IMR-90 (cell line): Measurements from ENCODE around the gene CAPN9. TPM values are rescaled to one million over a fixed set of nuclear protein-coding genes. Genes with fewer than 3 reads are reported as not detected.

ENCODE experiments used
- ATAC-seq: fragments of 200-7000 bp; cut with Tn5 transposase; 2 replicates; pipeline ENCODE4 v1.9.1; 2020; ENCODE audit warnings: low read depth, mild to moderate bottlenecking, moderate library complexity
- BruUV-seq: library from RNA; stranded (reverse); fragments of 400-500 nt; replicated peaks from 2 replicates; lab custom pipeline; 2021; lab: Mats Ljungman, UMichigan
- CTCF ChIA-PET: fragments of 300-600 bp; formaldehyde crosslinking; extraction: SDS; loops from one replicate; lab custom pipeline; 2021; ENCODE audit warnings: antibody characterized with exemption; lab: Yijun Ruan, JAX
- POLR2A ChIA-PET: fragments of 300-600 bp; sonication (Branson Sonifier 250); formaldehyde crosslinking; loops from one replicate; lab custom pipeline; 2022; ENCODE audit warnings: antibody characterized with exemption; ENCODE audit not compliant: unreplicated experiment; lab: Charles Lee
- DNase-seq: peaks from one replicate; pipeline ENCODE4 v3.0.0; 2013
- H2AFZ ChIP-seq: replicated peaks from 2 replicates; pipeline ENCODE3; 2013; ENCODE audit warnings: low read length, mild to moderate bottlenecking; ENCODE audit not compliant: poor library complexity
- H2AK5ac ChIP-seq: 2 replicates; pipeline ENCODE4 v1.6.1; 2013; ENCODE audit warnings: low read depth, low read length, inconsistent platforms
- H2AK9ac ChIP-seq: replicated peaks from 2 replicates; pipeline ENCODE3; 2013; ENCODE audit warnings: mild to moderate bottlenecking, low read depth, low read length, moderate library complexity; ENCODE audit not compliant: poor library complexity
- H2BK120ac ChIP-seq: 2 replicates; pipeline ENCODE4 v1.6.1; 2013; ENCODE audit warnings: low read depth, low read length, inconsistent platforms
- H2BK15ac ChIP-seq: 3 replicates; pipeline ENCODE4 v1.6.1; 2013; ENCODE audit warnings: low read depth, low read length, inconsistent platforms
- H2BK20ac ChIP-seq: 2 replicates; pipeline ENCODE4 v1.6.1; 2013; ENCODE audit warnings: low read depth, mild to moderate bottlenecking, inconsistent platforms, low read length, moderate library complexity
- H2BK5ac ChIP-seq: 2 replicates; pipeline ENCODE4 v1.6.1; 2013; ENCODE audit warnings: mild to moderate bottlenecking, low read depth, low read length, inconsistent platforms; ENCODE audit not compliant: poor library complexity, severe bottlenecking
- H3K14ac ChIP-seq: replicated peaks from 2 replicates; pipeline ENCODE4 v1.6.1; 2013; ENCODE audit warnings: low read depth, low read length, inconsistent platforms
- H3K18ac ChIP-seq: 2 replicates; pipeline ENCODE4 v1.6.1; 2013; ENCODE audit warnings: low read depth, low read length, control low read depth
- H3K23ac ChIP-seq: 2 replicates; pipeline ENCODE4 v1.6.1; 2013; ENCODE audit warnings: low read depth, low read length, inconsistent platforms
- H3K27ac ChIP-seq: 2 replicates; pipeline ENCODE4 v1.5.1; 2013; ENCODE audit warnings: mild to moderate bottlenecking, control low read depth, low read length; ENCODE audit not compliant: insufficient read depth
- H3K27me3 ChIP-seq: 2 replicates; pipeline ENCODE4 v1.6.1; 2013; ENCODE audit warnings: low read length; ENCODE audit not compliant: control insufficient read depth, insufficient read depth
- H3K36me3 ChIP-seq: 2 replicates; pipeline ENCODE4 v1.6.1; 2013; ENCODE audit warnings: low read length, mixed read lengths; ENCODE audit not compliant: control insufficient read depth, insufficient read depth
- H3K4ac ChIP-seq: 2 replicates; pipeline ENCODE4 v1.6.1; 2013; ENCODE audit warnings: low read depth, low read length, inconsistent platforms
- H3K4me1 ChIP-seq: 2 replicates; pipeline ENCODE4 v1.6.1; 2013; ENCODE audit warnings: low read length, mixed read lengths; ENCODE audit not compliant: control insufficient read depth, insufficient read depth
- H3K4me2 ChIP-seq: 2 replicates; pipeline ENCODE4 v1.6.1; 2013; ENCODE audit warnings: low read depth, mild to moderate bottlenecking, control low read depth, low read length, moderate library complexity
- H3K4me3 ChIP-seq: 2 replicates; pipeline ENCODE4 v1.5.1; 2013; ENCODE audit warnings: low read depth, mild to moderate bottlenecking, control low read depth, low read length, moderate library complexity; ENCODE audit not compliant: insufficient read depth
- H3K56ac ChIP-seq: 2 replicates; pipeline ENCODE4 v1.6.1; 2013; ENCODE audit warnings: low read length, inconsistent platforms; ENCODE audit not compliant: insufficient read depth; ENCODE audit errors: extremely low read depth
- H3K79me1 ChIP-seq, 2 experiments: 2 replicates each; pipeline ENCODE4 v1.6.1; 2013; ENCODE audit warnings: low read length in 2 of 2, inconsistent platforms in 1 of 2, low read depth in 1 of 2
- H3K9ac ChIP-seq: 2 replicates; pipeline ENCODE4 v1.6.1; 2013; ENCODE audit warnings: low read depth, low read length, control low read depth
- H3K9me1 ChIP-seq: 2 replicates; pipeline ENCODE4 v1.6.1; 2013; ENCODE audit warnings: low read length, inconsistent platforms; ENCODE audit not compliant: insufficient read depth
- H3K9me3 ChIP-seq: 2 replicates; pipeline ENCODE4 v1.6.1; 2013; ENCODE audit warnings: low read length; ENCODE audit not compliant: control insufficient read depth, insufficient read depth
- H4K20me1 ChIP-seq: 2 replicates; pipeline ENCODE4 v1.6.1; 2013; ENCODE audit warnings: low read length, inconsistent platforms; ENCODE audit not compliant: insufficient read depth
- H4K5ac ChIP-seq: 2 replicates; pipeline ENCODE4 v1.6.1; 2013; ENCODE audit warnings: mild to moderate bottlenecking, low read depth, low read length, control low read depth
- H4K8ac ChIP-seq, 2 experiments: 2 replicates each; pipeline ENCODE4 v1.6.1; 2013; ENCODE audit warnings: low read depth in 2 of 2, low read length in 2 of 2, control low read depth in 1 of 2, inconsistent platforms in 1 of 2
- H4K91ac ChIP-seq: 2 replicates; pipeline ENCODE4 v1.6.1; 2013; ENCODE audit warnings: low read depth, low read length, inconsistent platforms; ENCODE audit not compliant: insufficient read depth
- BHLHE40 ChIP-seq: fragments of 150-350 bp; IDR thresholded peaks from 2 replicates; pipeline ENCODE4 v1.6.1; 2016; ENCODE audit warnings: mild to moderate bottlenecking, low read depth, low read length
- CHD1 ChIP-seq: IDR thresholded peaks from 2 replicates; pipeline ENCODE4 v1.6.1; 2012; ENCODE audit warnings: low read depth, low read length, improper control_type of control experiment
- RAD21 ChIP-seq: IDR thresholded peaks from 2 replicates; pipeline ENCODE4 v1.6.1; 2012; ENCODE audit warnings: low read length, improper control_type of control experiment
- SMC3 ChIP-seq: fragments of 150-350 bp; IDR thresholded peaks from 2 replicates; pipeline ENCODE4 v1.6.1; 2016; ENCODE audit warnings: low read depth, mild to moderate bottlenecking, antibody characterized with exemption, low read length, moderate library complexity
- WGBS, 2 experiments: methylation state at CpG; one replicate each; pipeline versions ENCODE4 v1.1.5 to v1.1.7; 2013; ENCODE audit warnings: missing lambda C conversion rate in 2 of 2; ENCODE audit not compliant: insufficient read length in 1 of 2; ENCODE audit errors: extremely low coverage in 2 of 2; 5-methylcytosine and 5-hydroxymethylcytosine counted together
- dilution Hi-C: fragments of 300-500 bp; cut with HindIII; formaldehyde crosslinking; loops from one replicate; pipeline ENCODE4 v1.14.3; 2018; ENCODE audit warnings: low sequenced_read_pairs; ENCODE audit not compliant: unreplicated experiment
- in situ Hi-C: fragments of 300-500 bp; cut with MboI; formaldehyde crosslinking; loops from 3 replicates; pipeline ENCODE4 v1.14.3; 2019; ENCODE audit warnings: low sequenced_read_pairs, inconsistent platforms, mixed read lengths
- intact Hi-C: fragments of 100-400 bp; cut with micrococcal nuclease; formaldehyde crosslinking; loops from 2 replicates; pipeline ENCODE4 v1.10.0; 2022
- polyA plus RNA-seq, 3 experiments: library from polyadenylated mRNA; depleted of rRNA; stranded (reverse); fragments of >200 nt; gene quantifications; 2 replicates each; pipeline ENCODE4 v1.2.3, GENCODE V29; 2012; ENCODE audit warnings: low replicate concordance in 1 of 3
- total RNA-seq: library from RNA; depleted of rRNA; stranded (reverse); fragments of >200 nt; gene quantifications from 2 replicates; pipeline ENCODE4 v1.2.3, GENCODE V29; 2012

CAPN9 gene
- total and polyA plus RNA-seq, 2 of the 4 experiments (the other 2 are of a cell fraction) = not detected

- Histone ChIP-seq H3K56ac (no peak overlapping the region), H4K91ac (no peak overlapping the region), H3K27me3 (no peaks in the 10 kb centered on the region), H3K9me3 (no peaks in the 10 kb centered on the region), H3K79me1 (no peaks in the 10 kb centered on the region), H4K5ac (no peak overlapping the region), H4K8ac (no peak overlapping the region), H2BK120ac (no peak overlapping the region), H2AK9ac (no peak overlapping the region), H3K4me3 (no peak overlapping the region), H3K9me1 (peaks cover 4% of the 10 kb centered on the region; the same call in 1 of the 2 replicates), H3K4ac (no peak overlapping the region), H3K18ac (no peak overlapping the region), H3K14ac (no peak overlapping the region), H4K20me1 (no peaks in the 10 kb centered on the region), H3K9ac (no peak overlapping the region), H2AK5ac (no peak overlapping the region), H3K23ac (no peak overlapping the region), H2AFZ (no peak overlapping the region), H3K4me1 (no peaks in the 10 kb centered on the region), H3K36me3 (no peaks in the 10 kb centered on the region), H3K4me2 (no peak overlapping the region), H2BK20ac (no peak overlapping the region), H3K27ac (no peak overlapping the region), H2BK5ac (no peak overlapping the region), H2BK15ac (no peak overlapping the region)
- in situ Hi-C loops (no loop called here), dilution Hi-C loops (no loop called here), intact Hi-C loops (no loop called here)
- CTCF ChIA-PET = no interaction called here
- WGBS, 2 experiments = no CpG with 5 or more reads among the region's 1 CpG
- DNase-seq = no peak
- no peak for TF ChIP-seq BHLHE40
- no peak for TF ChIP-seq CHD1
- no peak for TF ChIP-seq RAD21
- no peak for TF ChIP-seq SMC3
- no TSS peak for BruUV-seq
- POLR2A ChIA-PET = no interaction called here
- ATAC-seq = no peak
Measured at GRCh38 chr1:230818367-230818766, 71.2 kb downstream of the CAPN9 start.
